HG02938 (cell line): ENCODE data around the gene NYNRIN.
"Not testable (repeated sequence)": the region's sequence is repeated elsewhere in the genome, so short reads cannot be mapped to it uniquely, and the experiment has no call there.

Source experiments
- ATAC-seq: cut with Tn5 transposase; IDR thresholded peaks from one replicate; pipeline ENCODE4 v1.9.1; 2021; ENCODE audit warnings: mild to moderate bottlenecking, moderate library complexity; ENCODE audit not compliant: unreplicated experiment

The NYNRIN gene

GRCh38 chr14:24442240-24443052, 43.6 kb downstream of the NYNRIN start, which contains the start of gene SDR39U1:
SDR39U1 (minus strand) TSS chr14:24442776; CDS start chr14:24442769, 7 bp downstream.
- ATAC-seq: peak; percentile 89

- no peak for ATAC-seq
Observed at GRCh38 chr14:24443053-24443665, 44.4 kb downstream of the NYNRIN start.

- ATAC-seq: not testable (repeated sequence)
Observed at GRCh38 chr14:24450828-24451227, 52.0 kb downstream of the NYNRIN start.

- no peak for ATAC-seq
Observed at GRCh38 chr14:24456980-24457379, 58.2 kb downstream of the NYNRIN start.

- no peak for ATAC-seq
Observed at GRCh38 chr14:24458736-24459135, 59.9 kb downstream of the NYNRIN start.

GRCh38 chr14:24459331-24459730, 60.5 kb downstream of the NYNRIN start:
- no peak for ATAC-seq

GRCh38 chr14:24461336-24461735, 62.5 kb downstream of the NYNRIN start:
- ATAC-seq: no peak

- no peak for ATAC-seq
Observed at GRCh38 chr14:24463017-24463883, 64.4 kb downstream of the NYNRIN start.

GRCh38 chr14:24463884-24464785, 65.3 kb downstream of the NYNRIN start:
- no peak for ATAC-seq

- ATAC-seq: no peak
Observed at GRCh38 chr14:24465368-24465767, 66.6 kb downstream of the NYNRIN start.

- no peak for ATAC-seq
Observed at GRCh38 chr14:24465805-24466204, 67.0 kb downstream of the NYNRIN start.
